AG04449 (cell line): Measurements from ENCODE around the gene PRDM16.

ENCODE experiments used
- CTCF ChIA-PET: fragments of 350-600 bp; formaldehyde crosslinking; extraction: SDS; loops from one replicate; lab custom pipeline; 2021; ENCODE audit warnings: antibody characterized with exemption; lab: Yijun Ruan, JAX
- POLR2A ChIA-PET: fragments of 400-600, 350-600 bp; formaldehyde crosslinking; extraction: SDS; loops from one replicate; lab custom pipeline; 2020; ENCODE audit warnings: antibody characterized with exemption, inconsistent platforms; lab: Yijun Ruan, JAX
- DNase-seq: peaks from one replicate; pipeline ENCODE4 v3.0.0-alpha.2; 2010; ENCODE audit warnings: low read depth, low spot score
- H3K4me3 ChIP-seq: 2 replicates; pipeline ENCODE4 v1.5.1; 2011; ENCODE audit warnings: low read depth, mild to moderate bottlenecking, control low read depth, low read length
- TF ChIP-seq, protein P1 (sequence below): IDR thresholded peaks from one replicate; pipeline ENCODE4 v1.5.1; 2011; ENCODE audit warnings: mild to moderate bottlenecking, moderate library complexity, low read length, control low read depth, inconsistent platforms; ENCODE audit not compliant: insufficient read depth; ENCODE audit errors: missing control alignments

The PRDM16 gene

DNA sequence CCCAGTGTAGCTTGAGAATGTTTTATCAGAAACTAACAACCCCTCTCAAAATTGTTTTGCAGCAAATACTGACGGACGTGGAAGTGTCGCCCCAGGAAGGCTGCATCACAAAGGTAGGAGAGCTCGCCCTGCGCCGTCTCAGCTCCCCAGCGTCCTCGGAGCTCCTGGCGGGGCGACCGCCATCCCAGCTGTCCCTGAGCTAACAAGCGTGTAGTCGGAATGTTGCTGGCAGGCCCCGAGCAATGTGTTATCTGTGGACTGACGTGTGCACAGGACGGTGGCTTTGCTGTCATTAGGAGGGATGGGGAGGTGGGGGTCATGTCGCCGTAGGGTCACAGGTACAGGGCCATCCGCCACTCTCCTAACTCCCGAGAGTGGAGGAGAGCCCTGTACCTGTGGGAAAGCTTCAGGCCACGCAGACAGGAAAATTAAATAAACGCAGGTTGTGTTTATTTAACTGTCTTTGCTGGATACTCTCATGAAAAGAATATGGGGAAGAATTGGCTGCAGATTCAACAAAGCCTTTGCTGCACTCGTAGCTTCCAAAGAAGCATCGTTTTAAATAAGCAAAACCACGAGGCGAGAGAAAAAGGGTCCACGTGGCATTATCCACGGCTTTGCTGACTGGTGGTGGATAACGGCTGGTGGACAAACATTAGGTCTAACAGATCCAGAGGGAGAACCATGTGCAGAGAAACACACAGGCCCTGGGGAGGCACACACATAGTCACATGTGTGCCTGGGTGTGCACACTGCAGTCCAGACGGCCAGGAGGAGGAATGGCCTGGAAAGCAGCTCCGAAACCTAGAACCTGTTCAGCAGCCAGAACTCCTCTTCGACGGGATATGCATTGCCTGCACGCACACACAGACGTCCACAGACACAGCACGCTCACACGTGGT lies 175.3 kb downstream of the PRDM16 start:
- TF ChIP-seq, protein P1, sequence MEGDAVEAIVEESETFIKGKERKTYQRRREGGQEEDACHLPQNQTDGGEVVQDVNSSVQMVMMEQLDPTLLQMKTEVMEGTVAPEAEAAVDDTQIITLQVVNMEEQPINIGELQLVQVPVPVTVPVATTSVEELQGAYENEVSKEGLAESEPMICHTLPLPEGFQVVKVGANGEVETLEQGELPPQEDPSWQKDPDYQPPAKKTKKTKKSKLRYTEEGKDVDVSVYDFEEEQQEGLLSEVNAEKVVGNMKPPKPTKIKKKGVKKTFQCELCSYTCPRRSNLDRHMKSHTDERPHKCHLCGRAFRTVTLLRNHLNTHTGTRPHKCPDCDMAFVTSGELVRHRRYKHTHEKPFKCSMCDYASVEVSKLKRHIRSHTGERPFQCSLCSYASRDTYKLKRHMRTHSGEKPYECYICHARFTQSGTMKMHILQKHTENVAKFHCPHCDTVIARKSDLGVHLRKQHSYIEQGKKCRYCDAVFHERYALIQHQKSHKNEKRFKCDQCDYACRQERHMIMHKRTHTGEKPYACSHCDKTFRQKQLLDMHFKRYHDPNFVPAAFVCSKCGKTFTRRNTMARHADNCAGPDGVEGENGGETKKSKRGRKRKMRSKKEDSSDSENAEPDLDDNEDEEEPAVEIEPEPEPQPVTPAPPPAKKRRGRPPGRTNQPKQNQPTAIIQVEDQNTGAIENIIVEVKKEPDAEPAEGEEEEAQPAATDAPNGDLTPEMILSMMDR = no peak
- ChIA-PET CTCF (no interaction called here), POLR2A (no interaction called here)
- no peak overlapping the region for H3K4me3 ChIP-seq
- DNase-seq = no peak

DNA sequence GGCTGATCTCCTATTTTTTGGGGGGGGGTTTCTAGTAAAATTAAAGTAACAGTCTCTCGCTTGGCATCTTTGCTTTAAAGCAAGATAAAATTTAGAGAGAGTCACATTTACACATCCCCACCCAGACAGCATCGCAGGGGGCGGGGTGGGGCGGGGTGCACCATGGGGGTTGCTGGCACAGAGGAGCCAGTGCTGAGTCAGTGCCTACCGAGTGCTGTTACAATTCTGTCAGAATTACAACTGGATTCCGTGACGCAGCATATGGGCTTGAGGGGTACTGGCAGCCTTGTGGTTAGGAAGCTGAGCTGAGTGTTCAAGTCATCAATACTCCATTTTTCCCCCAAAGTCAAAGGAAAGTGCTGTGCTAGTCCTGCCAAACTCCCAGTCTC lies 175.9 kb downstream of the PRDM16 start:
- TF ChIP-seq, protein P1 = no peak
- H3K4me3 ChIP-seq = no peak overlapping the region
- ChIA-PET POLR2A (no interaction called here), CTCF (no interaction called here)
- no peak for DNase-seq

DNA sequence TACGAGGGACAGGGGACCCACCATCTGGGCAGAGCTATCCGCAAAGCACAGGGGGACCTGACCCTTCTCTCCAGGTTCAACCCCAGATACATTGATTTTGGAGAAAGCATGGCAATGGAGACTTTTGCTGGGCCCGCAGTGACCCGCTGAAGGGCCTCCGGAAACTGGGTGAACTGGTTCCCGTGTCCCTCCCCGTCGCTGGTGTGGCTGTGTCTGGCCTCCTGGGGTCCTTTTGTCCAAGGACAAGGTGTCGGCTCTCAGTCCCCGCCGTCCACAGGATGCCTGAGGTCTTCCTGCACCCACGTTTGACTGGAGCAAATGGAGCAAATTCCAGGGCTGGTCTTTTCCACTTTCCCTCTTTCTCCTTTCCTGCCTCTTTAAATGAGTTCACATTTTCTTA lies 176.3 kb downstream of the PRDM16 start:
- no peak for DNase-seq
- POLR2A ChIA-PET = no interaction called here

DNA sequence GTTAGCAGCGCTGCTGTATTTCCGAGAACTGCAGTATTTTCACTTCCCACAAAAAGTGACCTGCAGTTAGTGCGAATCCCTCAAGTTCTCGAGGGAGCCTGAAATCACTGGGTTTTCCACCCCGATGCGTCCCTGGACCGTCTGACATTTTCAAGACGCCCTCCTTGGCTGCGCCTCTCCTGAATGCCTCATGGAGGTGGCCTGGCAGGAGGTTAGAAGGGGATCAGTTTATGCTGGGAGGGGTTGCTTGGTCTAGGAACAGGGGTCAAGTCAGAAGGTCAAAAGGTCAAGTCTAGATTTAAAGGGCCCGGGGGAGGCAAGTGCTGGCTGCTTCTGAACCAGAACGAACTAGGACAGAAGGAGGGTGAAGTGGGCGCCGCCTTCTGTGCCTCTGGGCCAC lies 176.8 kb downstream of the PRDM16 start:
- TF ChIP-seq, protein P1 = no peak
- ChIA-PET POLR2A (no interaction called here), CTCF (no interaction called here)
- no peak overlapping the region for H3K4me3 ChIP-seq
- no peak for DNase-seq

More for the DNA sequence above, 176.3 kb downstream of the PRDM16 start:
- TF ChIP-seq, protein P1 = no peak
- CTCF ChIA-PET = no interaction called here
- H3K4me3 ChIP-seq = no peak overlapping the region

DNA sequence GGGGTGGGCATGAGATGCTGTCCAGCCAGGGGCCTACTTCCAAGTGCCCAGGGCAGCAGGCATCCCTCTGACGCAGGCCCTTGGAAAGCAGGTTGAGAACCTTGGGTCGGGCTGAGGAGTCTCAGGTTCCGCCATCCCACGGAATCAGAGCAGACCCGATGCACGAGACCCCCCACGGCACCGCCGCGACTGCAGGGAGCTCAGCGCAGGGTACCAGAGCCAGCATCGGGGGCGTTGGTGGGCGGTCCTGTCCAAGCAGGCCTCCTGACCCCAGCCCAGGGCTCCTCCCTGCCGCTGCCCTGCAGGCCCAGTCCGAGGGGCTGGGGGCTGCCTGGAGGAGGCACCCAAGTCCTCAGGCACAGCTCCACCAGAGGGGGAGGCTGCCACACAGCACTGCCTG lies 177.2 kb downstream of the PRDM16 start:
- TF ChIP-seq, protein P1 = no peak
- ChIA-PET POLR2A (no interaction called here), CTCF (no interaction called here)
- no peak for DNase-seq
- no peak overlapping the region for H3K4me3 ChIP-seq

DNA sequence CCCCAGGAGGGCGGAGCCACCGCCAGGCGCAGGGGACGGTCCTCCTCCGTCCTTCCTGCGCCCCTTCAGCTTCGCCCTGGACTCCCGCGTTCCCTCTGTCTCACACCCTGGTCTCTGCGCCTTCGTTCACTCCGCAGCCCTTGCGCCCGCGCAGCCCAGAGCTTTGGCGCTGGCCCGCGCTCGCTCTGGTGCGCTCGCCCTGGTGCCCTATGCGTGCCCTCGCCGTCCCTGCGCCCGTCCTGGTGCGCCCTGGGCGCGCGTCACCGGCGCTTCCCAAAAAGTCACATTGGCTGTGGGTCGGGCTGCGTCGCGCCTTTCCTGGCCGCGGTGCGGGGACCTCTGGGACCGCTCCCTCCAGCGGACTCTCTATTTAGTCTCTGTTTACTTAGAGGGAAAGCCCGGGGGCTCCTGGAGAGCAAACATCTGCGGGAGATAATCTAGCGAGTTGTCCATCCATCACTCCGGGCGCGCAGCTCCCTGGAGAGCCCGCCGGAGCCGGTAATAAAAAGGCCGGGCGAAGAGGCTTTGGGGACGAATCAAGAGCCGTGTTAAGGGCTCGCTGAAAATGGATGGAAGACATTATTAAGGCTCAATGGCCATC lies 178.6 kb downstream of the PRDM16 start:
- ChIA-PET POLR2A (no interaction called here), CTCF (no interaction called here)
- no peak overlapping the region for H3K4me3 ChIP-seq
- TF ChIP-seq, protein P1 = no peak
- no peak for DNase-seq
